K562 (cell line): ENCODE results near the gene IL1RL1. TPM values are rescaled to one million over a fixed set of nuclear protein-coding genes. Genes with fewer than 3 reads are reported as not detected.

ENCODE experiments used
- ASH1L ChIP-seq: fragments of 450-650 bp; IDR thresholded peaks from 2 replicates; pipeline ENCODE4 v1.6.1; 2018; ENCODE audit warnings: borderline replicate concordance, mild to moderate bottlenecking, low read depth; ENCODE audit not compliant: partially characterized antibody
- BCL6 ChIP-seq: fragments of 250-450 bp; sonication (Bioruptor Pico); IDR thresholded peaks from 2 replicates; pipeline ENCODE4 v1.4.0; 2020
- CBX5 ChIP-seq: IDR thresholded peaks from 2 replicates; pipeline ENCODE4 v1.6.1; 2014; ENCODE audit warnings: low read depth, borderline replicate concordance
- CREB5 ChIP-seq: fragments of 250-450 bp; sonication (Bioruptor Pico); IDR thresholded peaks from 2 replicates; pipeline ENCODE4 v1.5.0; 2020; ENCODE audit warnings: mild to moderate bottlenecking
- GTF2A2 ChIP-seq: IDR thresholded peaks from 2 replicates; pipeline ENCODE4 v1.6.1; 2016; ENCODE audit warnings: mild to moderate bottlenecking, missing genetic modification characterization, missing compliant biosample characterization
- KAT7 ChIP-seq: sonication (generic); formaldehyde crosslinking; IDR thresholded peaks from 2 replicates; pipeline ENCODE4 v1.8.0; 2022; ENCODE audit warnings: missing genetic modification reagents, mild to moderate bottlenecking, borderline replicate concordance
- KDM2B ChIP-seq: fragments of 250-450 bp; sonication (Bioruptor Pico); IDR thresholded peaks from 2 replicates; pipeline ENCODE4 v1.8.0; 2021; ENCODE audit warnings: mild to moderate bottlenecking, moderate library complexity
- KLF6 ChIP-seq: fragments of 250-450 bp; sonication (Bioruptor Pico); IDR thresholded peaks from 2 replicates; pipeline ENCODE4 v1.4.0; 2020; ENCODE audit warnings: mild to moderate bottlenecking, moderate library complexity, borderline replicate concordance
- MCM5 ChIP-seq: fragments of 450-650 bp; IDR thresholded peaks from 2 replicates; pipeline ENCODE4 v1.6.1; 2016; ENCODE audit warnings: low read depth
- NR2F6 ChIP-seq: fragments of 450-650 bp; formaldehyde crosslinking; IDR thresholded peaks from 2 replicates; pipeline ENCODE4 v1.4.0; 2020; ENCODE audit warnings: mild to moderate bottlenecking
- PBX2 ChIP-seq, 2 experiments: IDR thresholded peaks in 1 of 2; conservative IDR thresholded peaks in 1 of 2; 2 replicates each; pipeline ENCODE4 v1.6.1; 2016; ENCODE audit warnings: low read depth in 2 of 2, mild to moderate bottlenecking in 1 of 2, missing compliant biosample characterization in 1 of 2, missing genetic modification characterization in 1 of 2, moderate library complexity in 1 of 2
- POLR2H ChIP-seq: IDR thresholded peaks from 2 replicates; pipeline ENCODE4 v1.6.1; 2016; ENCODE audit warnings: missing genetic modification characterization, low read depth, mild to moderate bottlenecking, control low read depth, missing compliant biosample characterization, moderate library complexity
- SMAD1 ChIP-seq: fragments of 150-350 bp; IDR thresholded peaks from 2 replicates; pipeline ENCODE4 v1.6.1; 2014; ENCODE audit warnings: low read length, low read depth; ENCODE audit not compliant: partially characterized antibody
- TRIM25 ChIP-seq: fragments of 450-650 bp; IDR thresholded peaks from 2 replicates; pipeline ENCODE4 v1.7.0; 2016; ENCODE audit warnings: borderline replicate concordance
- ZC3H4 ChIP-seq: sonication (generic); formaldehyde crosslinking; IDR thresholded peaks from 2 replicates; pipeline ENCODE4 v1.9.0; 2021; ENCODE audit warnings: missing genetic modification reagents, borderline replicate concordance
- ZKSCAN8 ChIP-seq: fragments of 200-800 bp; sonication (Bioruptor generic); IDR thresholded peaks from 2 replicates; pipeline ENCODE4 v1.6.1; 2016; ENCODE audit warnings: missing genetic modification characterization, missing compliant biosample characterization
- ZNF133 ChIP-seq: fragments of 250-450 bp; sonication (Bioruptor Pico); IDR thresholded peaks from 2 replicates; pipeline ENCODE4 v1.4.0; 2020; ENCODE audit warnings: mild to moderate bottlenecking
- ZNF274 ChIP-seq: IDR thresholded peaks from 2 replicates; pipeline ENCODE4 v1.6.1; 2011; ENCODE audit warnings: low read depth, mild to moderate bottlenecking, low read length, moderate library complexity, borderline replicate concordance
- ZNF76 ChIP-seq: fragments of 250-450 bp; sonication (Bioruptor Pico); IDR thresholded peaks from 2 replicates; pipeline ENCODE4 v1.4.0; 2020; ENCODE audit warnings: mild to moderate bottlenecking, moderate library complexity, borderline replicate concordance
- polyA plus RNA-seq, 8 experiments: library from polyadenylated mRNA; depleted of rRNA in 4 of 8; stranded (reverse) in 5 of 8; unstranded in 3 of 8; fragments of >200 nt; fragmentation: Nextera tagmentation in 2 of 8; fragmentation: Illumina TruSeq in 1 of 8; extraction: Ambion mirVana in 2 of 8; extraction: Trizol in 1 of 8; gene quantifications; 2 replicates each; pipeline versions ENCODE4 v1.2.1 to v1.2.3, GENCODE V29; 2011 to 2014; ENCODE audit warnings: inconsistent platforms in 1 of 8, missing spikeins in 1 of 8
- total RNA-seq, 7 experiments: library from RNA; depleted of rRNA in 6 of 7; stranded (reverse); fragments of >200 nt in 6 of 7; fragmentation: Illumina TruSeq in 2 of 7; extraction: Trizol in 2 of 7; gene quantifications; 2 replicates each; pipeline versions ENCODE4 v1.2.1 to v1.2.3, GENCODE V29; 2011 to 2021; ENCODE audit warnings: low replicate concordance in 1 of 7

Gene IL1RL1
- total and polyA plus RNA-seq, 9 of the 15 experiments (the other 6 are each of a cell fraction or from before 2014, with no cell fraction given), result 0.06 to 3.3 (median 0.59) TPM

GRCh38 chr2:102355526-102356380 is 44.4 kb downstream of the IL1RL1 start, which contains the start of gene IL18R1 (continued):
- TF ChIP-seq POLR2H (tag) (no peak), ZKSCAN8 (CRISPR knock-in tag) (no peak), KDM2B (CRISPR knock-in tag) (no peak), ZNF76 (CRISPR knock-in tag) (no peak), BCL6 (CRISPR knock-in tag) (no peak), NR2F6 (CRISPR knock-in tag) (no peak), PBX2 (CRISPR knock-in tag; IDR thresholded peaks at IDR 0.05; ENCODE audit: low read depth) (no peak), PBX2 (tag; conservative IDR thresholded peaks at IDR 0.05; ENCODE audit: low read depth) (no peak), CREB5 (CRISPR knock-in tag) (no peak), KAT7 (CRISPR knock-in tag) (0 out of 2 replicates have a peak, but pooled peaks have one; percentile 49), CBX5 (no peak), TRIM25 (no peak), ZNF274 (no peak), GTF2A2 (tag) (no peak), ASH1L (no peak), KLF6 (CRISPR knock-in tag) (no peak), ZNF133 (CRISPR knock-in tag) (no peak), SMAD1 (no peak), ZC3H4 (CRISPR knock-in tag) (no peak), MCM5 (no peak)
